HG03196 (cell line): ENCODE measurements around the gene SDK1.
"Not testable (repeated sequence)": the region's sequence is repeated elsewhere in the genome, so short reads cannot be mapped to it uniquely, and the experiment has no call there.

Experiments
- ATAC-seq: cut with Tn5 transposase; IDR thresholded peaks from one replicate; pipeline ENCODE4 v1.9.1; 2021; ENCODE audit not compliant: unreplicated experiment

The SDK1 gene

GRCh38 chr7:3710531-3710930 lies 409.5 kb downstream of the SDK1 start:
- no peak for ATAC-seq

- no peak for ATAC-seq
These were observed 411.8 kb downstream of the SDK1 start for GRCh38 chr7:3712841-3713240.

GRCh38 chr7:3721422-3721821 lies 420.4 kb downstream of the SDK1 start:
- ATAC-seq: no peak

GRCh38 chr7:3722396-3722922 lies 421.4 kb downstream of the SDK1 start:
- no peak for ATAC-seq

GRCh38 chr7:3725155-3726059 lies 424.4 kb downstream of the SDK1 start:
- ATAC-seq: no peak

GRCh38 chr7:3730276-3730675 lies 429.2 kb downstream of the SDK1 start:
- no peak for ATAC-seq

GRCh38 chr7:3732395-3733005 lies 431.4 kb downstream of the SDK1 start:
- ATAC-seq: no peak

- ATAC-seq: no peak
These were observed 432.6 kb downstream of the SDK1 start for GRCh38 chr7:3733541-3734140.

- ATAC-seq: no peak
These were observed 437.9 kb downstream of the SDK1 start for GRCh38 chr7:3738964-3739363.

- no peak for ATAC-seq
These were observed 438.9 kb downstream of the SDK1 start for GRCh38 chr7:3739983-3740382.

GRCh38 chr7:3747467-3747866 lies 446.4 kb downstream of the SDK1 start:
- no peak for ATAC-seq

GRCh38 chr7:3748389-3748788 lies 447.3 kb downstream of the SDK1 start:
- ATAC-seq: no peak

- no peak for ATAC-seq
These were observed 452.8 kb downstream of the SDK1 start for GRCh38 chr7:3753868-3754267.

GRCh38 chr7:3754493-3755341 lies 453.7 kb downstream of the SDK1 start:
- no peak for ATAC-seq

- not testable (repeated sequence) for ATAC-seq
These were observed 454.9 kb downstream of the SDK1 start for GRCh38 chr7:3755778-3756453.

GRCh38 chr7:3757059-3757458 lies 456.0 kb downstream of the SDK1 start:
- ATAC-seq: no peak

- no peak for ATAC-seq
These were observed 459.6 kb downstream of the SDK1 start for GRCh38 chr7:3760651-3761050.

GRCh38 chr7:3762146-3762831 lies 461.2 kb downstream of the SDK1 start:
- no peak for ATAC-seq

- no peak for ATAC-seq
These were observed 467.1 kb downstream of the SDK1 start for GRCh38 chr7:3767917-3768777.
